PC-3 (cell line): ENCODE results near the gene MALAT1. TPM values are rescaled to one million over a fixed set of nuclear protein-coding genes. Genes with fewer than 3 reads are reported as not detected.

Experiments used
- ATAC-seq: fragments of 200-7000 bp; cut with Tn5 transposase; 2 replicates; pipeline ENCODE4 v1.9.1; 2020; ENCODE audit warnings: mild to moderate bottlenecking, moderate library complexity
- BruUV-seq: library from RNA; stranded (reverse); fragments of 400-500 nt; replicated peaks from 2 replicates; lab custom pipeline; 2021; lab: Mats Ljungman, UMichigan
- CTCF ChIA-PET: fragments of 300-600 bp; sonication (Branson Sonifier 250); formaldehyde crosslinking; loops from one replicate; lab custom pipeline; 2022; ENCODE audit warnings: antibody characterized with exemption; lab: Charles Lee
- POLR2A ChIA-PET: fragments of 300-600 bp; sonication (Branson Sonifier 250); formaldehyde crosslinking; loops from one replicate; lab custom pipeline; 2022; ENCODE audit warnings: antibody characterized with exemption; ENCODE audit not compliant: unreplicated experiment; lab: Charles Lee
- DNase-seq: peaks from one replicate; pipeline ENCODE4 v3.0.0-alpha.2; 2015
- H2AFZ ChIP-seq: fragments of 300-600 bp; sonication (generic); 2 replicates; pipeline ENCODE4 v1.6.0; 2016; ENCODE audit warnings: antibody characterized with exemption, low read length
- H3F3A ChIP-seq: fragments of 300-600 bp; sonication (generic); one replicate; pipeline ENCODE4 v1.6.0; 2017; ENCODE audit warnings: antibody characterized with exemption, low read length, control low read depth, mild to moderate bottlenecking; ENCODE audit not compliant: unreplicated experiment
- H3K27ac ChIP-seq: fragments of 300-600 bp; sonication (generic); 2 replicates; pipeline ENCODE4 v1.5.1; 2016; ENCODE audit warnings: mild to moderate bottlenecking, low read length
- H3K27me3 ChIP-seq: fragments of 300-600 bp; sonication (generic); 2 replicates; pipeline ENCODE4 v1.6.1; 2016; ENCODE audit warnings: low read length, mixed read lengths
- H3K36me3 ChIP-seq: fragments of 300-600 bp; sonication (generic); 2 replicates; pipeline ENCODE4 v1.6.1; 2016; ENCODE audit warnings: low read depth, mixed run types, low read length, mixed read lengths
- H3K4me1 ChIP-seq: fragments of 300-600 bp; sonication (generic); 2 replicates; pipeline ENCODE4 v1.5.1; 2016; ENCODE audit warnings: low read length; ENCODE audit not compliant: insufficient read depth
- H3K4me2 ChIP-seq: fragments of 300-600 bp; sonication (generic); 2 replicates; pipeline ENCODE4 v1.6.0; 2016; ENCODE audit warnings: low read length
- H3K4me3 ChIP-seq: fragments of 300-600 bp; sonication (generic); 2 replicates; pipeline ENCODE4 v1.5.1; 2016; ENCODE audit warnings: mild to moderate bottlenecking, low read length, mixed read lengths
- H3K79me2 ChIP-seq: fragments of 300-600 bp; sonication (generic); 2 replicates; pipeline ENCODE4 v1.6.1; 2017; ENCODE audit warnings: low read length, mixed read lengths
- H3K9ac ChIP-seq: fragments of 300-600 bp; sonication (generic); 2 replicates; pipeline ENCODE4 v1.6.0; 2016; ENCODE audit warnings: mild to moderate bottlenecking, low read length
- H3K9me2 ChIP-seq: fragments of 300-600 bp; sonication (generic); replicated peaks from 2 replicates; pipeline ENCODE4 v1.6.1; 2016; ENCODE audit warnings: mixed run types, low read length, mixed read lengths
- H3K9me3 ChIP-seq: fragments of 300-600 bp; sonication (generic); 2 replicates; pipeline ENCODE4 v1.6.1; 2016; ENCODE audit warnings: low read length, mixed read lengths
- H4K20me1 ChIP-seq: fragments of 300-600 bp; sonication (generic); 2 replicates; pipeline ENCODE4 v1.6.1; 2016; ENCODE audit warnings: low read length, mixed read lengths
- CTCF ChIP-seq: fragments of 300-600 bp; sonication (generic); conservative IDR thresholded peaks from 2 replicates; pipeline ENCODE4 v1.5.1; 2017; ENCODE audit warnings: antibody characterized with exemption, low read depth, mild to moderate bottlenecking, low read length
- EZH2 ChIP-seq: fragments of 300-600 bp; sonication (generic); IDR thresholded peaks from one replicate; pipeline ENCODE4 v1.6.1; 2017; ENCODE audit warnings: antibody characterized with exemption, mild to moderate bottlenecking, low read length; ENCODE audit not compliant: unreplicated experiment
- EZH2phosphoT487 ChIP-seq: fragments of 300-600 bp; sonication (generic); IDR thresholded peaks from 2 replicates; pipeline ENCODE4 v1.6.1; 2018; ENCODE audit warnings: mild to moderate bottlenecking, antibody characterized with exemption, low read length, borderline replicate concordance
- intact Hi-C: fragments of 100-400 bp; cut with micrococcal nuclease; formaldehyde crosslinking; loops from 2 replicates; pipeline ENCODE4 v1.9.0; 2023
- total RNA-seq: library from RNA; depleted of rRNA; stranded (reverse); fragments of >200 nt; gene quantifications from 2 replicates; pipeline ENCODE4 v1.2.3, GENCODE V29; 2014

MALAT1 gene
- total RNA-seq, 1 experiment from 2014 or later: 1,345 TPM

GRCh38 chr11:65502555-65503367, 3.9 kb downstream of the MALAT1 start:
- H2AFZ ChIP-seq: no peak overlapping the region
- no peaks in the 10 kb centered on the region for H3K9me2 ChIP-seq
- peaks cover 72% of the 10 kb centered on the region for H3K36me3 ChIP-seq
- no peaks in the 10 kb centered on the region for H3K27me3 ChIP-seq
- H3K9ac ChIP-seq: peak overlapping the region; percentile 97
- H3K4me2 ChIP-seq: peak overlapping the region; percentile 90
- H3K4me1 ChIP-seq: peaks cover 55% of the 10 kb centered on the region
- BruUV-seq: no TSS peak
- H4K20me1 ChIP-seq: peaks cover 75% of the 10 kb centered on the region
- peak overlapping the region; percentile 95 for H3K4me3 ChIP-seq
- H3K27ac ChIP-seq: 0 out of 2 replicates have a peak overlapping the region, but pooled peaks have one; percentile 1
- ChIA-PET CTCF (interaction anchor here (0.7 kb wide), 1 partner anchor 98 kb away, joined by 6 read pairs; no protein-coding TSS in a partner anchor), POLR2A (interaction anchor here (0.6 to 2.0 kb wide), 7 partner anchors 12 to 1560 kb away, joined by 3 to 10 read pairs (median 6); partner anchors contain the start of gene NEAT1)
- peaks cover 87% of the 10 kb centered on the region for H3K79me2 ChIP-seq
- H3F3A ChIP-seq: peaks cover 85% of the 10 kb centered on the region
- DNase-seq (no peak), ATAC-seq (no peak)
- TF ChIP-seq EZH2 (no peak), CTCF (no peak), EZH2phosphoT487 (no peak)
- H3K9me3 ChIP-seq: no peaks in the 10 kb centered on the region
- intact Hi-C loops: no loop called here

GRCh38 chr11:65503368-65503948, 4.6 kb downstream of the MALAT1 start:
- no peak for ATAC-seq
- peak overlapping the region; percentile 90 for H3K4me2 ChIP-seq
- peak overlapping the region; percentile 97 for H3K9ac ChIP-seq
- H3K27me3 ChIP-seq: no peaks in the 10 kb centered on the region
- intact Hi-C loops: no loop called here
- H3K4me3 ChIP-seq: peak overlapping the region; percentile 95
- ChIA-PET POLR2A (interaction anchor here (0.6 to 2.0 kb wide), 3 partner anchors 12 to 167 kb away, joined by 3 to 7 read pairs (median 7); no protein-coding TSS in a partner anchor), CTCF (no interaction called here)
- peaks cover 86% of the 10 kb centered on the region for H3F3A ChIP-seq
- H3K9me3 ChIP-seq: no peaks in the 10 kb centered on the region
- BruUV-seq: no TSS peak
- no peaks in the 10 kb centered on the region for H3K9me2 ChIP-seq
- TF ChIP-seq CTCF: no peak
- TF ChIP-seq EZH2phosphoT487: no peak
- TF ChIP-seq EZH2: no peak
- H3K27ac ChIP-seq: no peak overlapping the region
- no peak for DNase-seq
- peaks cover 75% of the 10 kb centered on the region for H4K20me1 ChIP-seq
- H3K79me2 ChIP-seq: peaks cover 80% of the 10 kb centered on the region
- peaks cover 49% of the 10 kb centered on the region for H3K4me1 ChIP-seq
- peaks cover 72% of the 10 kb centered on the region for H3K36me3 ChIP-seq
- H2AFZ ChIP-seq: no peak overlapping the region
